Keratinocyte (primary cell): ENCODE data around the gene GRIP1. TPM values are rescaled to one million over a fixed set of nuclear protein-coding genes. Genes with fewer than 3 reads are reported as not detected.

Experiments used
- DNase-seq: peaks from one replicate; pipeline ENCODE4 v3.0.0-alpha.2; 2011; ENCODE audit warnings: low read depth, missing footprints, low spot score
- FAIRE-seq: peaks from 2 replicates; lab custom pipeline; 2011; peaks lifted over from hg19 to GRCh38; lab: Jason Lieb, UNC
- H2AFZ ChIP-seq: 2 replicates; pipeline ENCODE4 v1.6.0; 2012; ENCODE audit warnings: low read length, control low read depth, inconsistent platforms; ENCODE audit not compliant: control insufficient read depth
- H3K27ac ChIP-seq: 2 replicates; pipeline ENCODE4 v1.5.1; 2011; ENCODE audit warnings: low read length; ENCODE audit not compliant: control insufficient read depth, insufficient read depth
- H3K27me3 ChIP-seq: 3 replicates; pipeline ENCODE4 v1.6.0; 2011; ENCODE audit warnings: low read length; ENCODE audit not compliant: control insufficient read depth, insufficient read depth; ENCODE audit errors: extremely low read depth
- H3K36me3 ChIP-seq, 2 experiments: 2 replicates in 1 of 2; 3 replicates in 1 of 2; pipeline ENCODE4 v1.5.1; 2011; ENCODE audit warnings: low read length in 2 of 2, mild to moderate bottlenecking in 1 of 2; ENCODE audit not compliant: control insufficient read depth in 2 of 2, insufficient read depth in 2 of 2; ENCODE audit errors: extremely low read depth in 1 of 2
- H3K4me1 ChIP-seq: 3 replicates; pipeline ENCODE4 v1.5.1; 2011; ENCODE audit warnings: low read length; ENCODE audit not compliant: control insufficient read depth, insufficient read depth; ENCODE audit errors: extremely low read depth
- H3K4me2 ChIP-seq: 3 replicates; pipeline ENCODE4 v1.6.0; 2011; ENCODE audit warnings: low read depth, low read length; ENCODE audit not compliant: control insufficient read depth, insufficient read depth; ENCODE audit errors: extremely low read depth
- H3K4me3 ChIP-seq, 3 experiments: fragments of 200-600 bp in 1 of 3; sonication (generic) in 1 of 3; 2 replicates in 2 of 3; 3 replicates in 1 of 3; pipeline ENCODE4 v1.5.1; 2011 to 2016; ENCODE audit warnings: low read length in 3 of 3, mild to moderate bottlenecking in 3 of 3, control low read depth in 2 of 3, inconsistent platforms in 1 of 3, low read depth in 1 of 3, mixed read lengths in 1 of 3, mixed run types in 1 of 3, moderate library complexity in 1 of 3; ENCODE audit not compliant: control insufficient read depth in 2 of 3, insufficient read depth in 2 of 3; ENCODE audit errors: extremely low read depth in 1 of 3
- H3K79me2 ChIP-seq: 2 replicates; pipeline ENCODE4 v1.6.0; 2012; ENCODE audit warnings: low read length; ENCODE audit not compliant: control insufficient read depth, insufficient read depth
- H3K9ac ChIP-seq: 3 replicates; pipeline ENCODE4 v1.6.0; 2011; ENCODE audit warnings: low read length; ENCODE audit not compliant: control insufficient read depth, insufficient read depth; ENCODE audit errors: extremely low read depth
- H3K9me1 ChIP-seq: 3 replicates; pipeline ENCODE4 v1.6.0; 2011; ENCODE audit warnings: low read length; ENCODE audit not compliant: control insufficient read depth, insufficient read depth; ENCODE audit errors: extremely low read depth
- H3K9me3 ChIP-seq: 2 replicates; pipeline ENCODE4 v1.5.1; 2012; ENCODE audit warnings: low read depth, low read length; ENCODE audit not compliant: control insufficient read depth
- H4K20me1 ChIP-seq: 3 replicates; pipeline ENCODE4 v1.6.0; 2011; ENCODE audit warnings: low read length; ENCODE audit not compliant: control insufficient read depth, insufficient read depth; ENCODE audit errors: extremely low read depth
- CTCF ChIP-seq, 3 experiments: IDR thresholded peaks in 1 of 3; conservative IDR thresholded peaks in 1 of 3; optimal IDR thresholded peaks in 1 of 3; 2 replicates in 2 of 3; 3 replicates in 1 of 3; pipeline versions ENCODE3 to v1.5.1; 2011; ENCODE audit warnings: low read length in 3 of 3, mild to moderate bottlenecking in 3 of 3, moderate library complexity in 2 of 3, control low read depth in 1 of 3, inconsistent platforms in 1 of 3; ENCODE audit not compliant: insufficient read depth in 2 of 3; ENCODE audit errors: extremely low read depth in 1 of 3
- EZH2 ChIP-seq: IDR thresholded peaks from one replicate; pipeline ENCODE4 v1.6.1; 2012; ENCODE audit warnings: inconsistent platforms, mild to moderate bottlenecking, low read length, moderate library complexity
- dilution Hi-C: fragments of 300-500 bp; cut with MboI; formaldehyde crosslinking; loops from one replicate; pipeline ENCODE4 v1.7.0; 2020; ENCODE audit warnings: low sequenced_read_pairs; ENCODE audit not compliant: extremely low pct_ligation_motif_present
- polyA plus RNA-seq, 5 experiments: library from polyadenylated mRNA; depleted of rRNA in 3 of 5; stranded (reverse) in 3 of 5; stranded (forward) in 1 of 5; unstranded in 1 of 5; fragments of >200 nt; gene quantifications; 1 replicate in 1 of 5; 2 replicates in 3 of 5; 3 replicates in 1 of 5; pipeline versions ENCODE4 v1.2.1 to v1.2.3, GENCODE V29; 2011 to 2012; ENCODE audit warnings: missing spikeins in 2 of 5, low read depth in 1 of 5, low replicate concordance in 1 of 5

The GRIP1 gene
- polyA plus RNA-seq, 1 donor (not counting 4 experiments of a cell fraction or from before 2014, with no cell fraction given): 6.7 TPM

DNA sequence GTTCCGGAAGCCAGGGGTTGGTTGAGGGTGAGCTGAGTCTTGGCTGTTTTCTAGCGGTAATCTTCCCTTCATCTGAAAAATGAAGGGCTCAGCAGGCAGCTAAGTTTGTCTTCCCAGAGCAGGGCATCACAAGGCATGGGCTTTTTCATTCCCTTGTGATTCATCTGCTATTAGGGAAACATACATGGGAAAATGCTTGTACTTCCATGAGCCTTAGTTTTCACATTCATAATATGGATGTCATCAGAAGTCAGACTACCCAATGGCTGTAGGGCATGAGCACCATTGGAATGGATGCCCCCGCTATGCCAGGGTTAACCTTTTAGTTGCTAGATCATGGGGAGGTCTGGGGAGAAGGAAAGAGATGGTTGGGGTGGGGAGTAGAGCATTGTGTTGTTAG lies 357.9 kb downstream of the GRIP1 start:
- no peaks in the 10 kb centered on the region for H3K9me1 ChIP-seq
- no peak overlapping the region for H3K4me2 ChIP-seq
- H3K4me3 ChIP-seq: no peak overlapping the region
- FAIRE-seq (peak; percentile 5), DNase-seq (no peak)
- dilution Hi-C loops: no loop called here
- no peak overlapping the region for H2AFZ ChIP-seq
- H3K4me1 ChIP-seq: peaks cover 9% of the 10 kb centered on the region
- no peaks in the 10 kb centered on the region for H3K36me3 ChIP-seq
- H3K79me2 ChIP-seq: no peaks in the 10 kb centered on the region
- no peaks in the 10 kb centered on the region for H3K27me3 ChIP-seq
- H3K9ac ChIP-seq: no peak overlapping the region
- H3K9me3 ChIP-seq: no peaks in the 10 kb centered on the region
- no peaks in the 10 kb centered on the region for H4K20me1 ChIP-seq
- no peak for TF ChIP-seq CTCF (optimal IDR thresholded peaks at IDR 0.05 in 1 of 3, IDR thresholded peaks at IDR 0.05 in 1 of 3, conservative IDR thresholded peaks at IDR 0.05 in 1 of 3; ENCODE audit: extremely low read depth in 1 of 3, insufficient read depth in 2 of 3, low read length in 3 of 3)
- no peak for TF ChIP-seq EZH2
- H3K27ac ChIP-seq: peak overlapping the region; percentile 10

- dilution Hi-C loops: no loop called here
- Histone ChIP-seq H4K20me1 (no peaks in the 10 kb centered on the region), H3K4me3 (no peak overlapping the region), H3K9me3 (no peaks in the 10 kb centered on the region), H3K4me1 (peaks cover 9% of the 10 kb centered on the region), H3K79me2 (no peaks in the 10 kb centered on the region), H3K4me2 (no peak overlapping the region), H3K9ac (no peak overlapping the region), H3K9me1 (no peaks in the 10 kb centered on the region), H3K27ac (no peak overlapping the region), H3K27me3 (no peaks in the 10 kb centered on the region), H2AFZ (no peak overlapping the region), H3K36me3 (no peaks in the 10 kb centered on the region)
- TF ChIP-seq CTCF (optimal IDR thresholded peaks at IDR 0.05 in 1 of 3, IDR thresholded peaks at IDR 0.05 in 1 of 3, conservative IDR thresholded peaks at IDR 0.05 in 1 of 3; ENCODE audit: extremely low read depth in 1 of 3, insufficient read depth in 2 of 3, low read length in 3 of 3) (no peak), EZH2 (no peak)
- DNase-seq: no peak
- FAIRE-seq: no peak
Observed at GRCh38 chr12:66319266-66319954, 359.5 kb downstream of the GRIP1 start.
